Motor neuron (in vitro differentiated cells): ENCODE data around the gene ZNF350. TPM values are rescaled to one million over a fixed set of nuclear protein-coding genes. Genes with fewer than 3 reads are reported as not detected.
"Not testable (repeated sequence)": the region's sequence is repeated elsewhere in the genome, so short reads cannot be mapped to it uniquely, and the experiment has no call there.

Experiments used
- ATAC-seq, 8 experiments: fragments of 200-7000 bp; cut with Tn5 transposase; replicated peaks in 6 of 8; 2 replicates each; pipeline ENCODE4 v1.8.0; 2021; ENCODE audit warnings: mild to moderate bottlenecking in 8 of 8, moderate library complexity in 8 of 8
- H3K27ac ChIP-seq, 2 donors: fragments of 250-450 bp; sonication (Bioruptor Pico); 2 replicates each; pipeline ENCODE4 v1.9.0; 2021; ENCODE audit warnings: antibody characterized with exemption in 2 of 2, mild to moderate bottlenecking in 2 of 2, moderate library complexity in 1 of 2
- H3K4me1 ChIP-seq, 2 donors: fragments of 250-450 bp; sonication (Bioruptor Pico); replicated peaks in 1 of 2; 2 replicates each; pipeline ENCODE4 v1.6.1; 2021; ENCODE audit warnings: antibody characterized with exemption in 2 of 2, mild to moderate bottlenecking in 2 of 2, moderate library complexity in 1 of 2
- H3K4me3 ChIP-seq, 5 donors: fragments of 250-450 bp; sonication (Bioruptor Pico); 2 replicates each; pipeline ENCODE4 v1.9.0; 2021; ENCODE audit warnings: antibody characterized with exemption in 5 of 5, mild to moderate bottlenecking in 5 of 5, moderate library complexity in 4 of 5
- WGBS, 10 experiments: fragments of 450-650 bp; shearing (Covaris generic); methylation state at CpG; one replicate each; pipeline ENCODE4 v1.0.0; 2022; 5-methylcytosine and 5-hydroxymethylcytosine counted together
- in situ Hi-C, 9 experiments: fragments of 400-800 bp; cut with MboI; loops; one replicate each; pipeline ENCODE4 v1.15.0; 2021; ENCODE audit warnings: low sequenced_read_pairs in 9 of 9, low pct_unique_long_range_greater_than_20kb in 2 of 9; ENCODE audit not compliant: unreplicated experiment in 9 of 9
- total RNA-seq, 8 experiments: library from RNA; unstranded; fragments of 300-600 nt; gene quantifications; 2 replicates each; pipeline versions ENCODE4 v1.2.3 to v1.2.4, GENCODE V29; 2022

ZNF350 gene
- total RNA-seq, 8 experiments from 2014 or later = 2.8 to 18.3 (median 7.2) TPM

- Histone ChIP-seq H3K4me3 (no peak overlapping the region), H3K4me1 (no peaks in the 10 kb centered on the region), H3K27ac (no peak overlapping the region)
- in situ Hi-C loops = no loop called here
- no peak for ATAC-seq
- WGBS, 10 experiments = 61 to 100% (median 79%) methylated on average over 1 to 4 of the region's 4 CpGs
These were observed 26.8 kb downstream of the ZNF350 start for GRCh38 chr19:51959791-51960190.

DNA sequence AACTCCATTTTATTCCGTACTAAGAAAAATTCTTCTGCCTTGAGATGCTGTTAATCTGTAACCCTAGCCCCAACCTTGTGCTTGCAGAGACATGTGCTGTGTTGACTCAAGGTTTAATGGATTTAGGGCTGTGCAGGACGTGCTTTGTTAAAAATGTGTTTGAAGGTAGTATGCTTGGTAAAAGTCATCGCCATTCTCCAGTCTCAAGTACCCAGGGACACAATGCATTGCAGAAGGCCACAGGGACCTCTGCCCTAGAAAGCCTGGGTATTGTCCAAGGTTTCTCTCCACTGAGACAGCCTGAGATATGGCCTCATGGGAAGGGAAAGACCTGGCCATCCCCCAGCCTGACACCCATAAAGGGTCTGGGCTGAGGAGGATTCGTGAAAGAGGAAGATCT is 28.8 kb downstream of the ZNF350 start:
- 70 to 100% (median 73%) methylated on average over 1 to 3 of the region's 4 CpGs; no CpG with 5 or more reads in 6 of the 10 experiments for WGBS, 10 experiments
- ATAC-seq, in situ Hi-C loops, H3K4me3 ChIP-seq, H3K27ac ChIP-seq, H3K4me1 ChIP-seq: not testable (repeated sequence)

GRCh38 chr19:51948975-51949374 is 37.7 kb downstream of the ZNF350 start:
- H3K4me3 ChIP-seq = no peak overlapping the region
- ATAC-seq = no peak
- 0 to 100% (median 87%) methylated on average over 1 to 20 of the region's 25 CpGs; no CpG with 5 or more reads in 2 of the 10 experiments for WGBS, 10 experiments
- no peaks in the 10 kb centered on the region for H3K4me1 ChIP-seq
- no peak overlapping the region for H3K27ac ChIP-seq
- in situ Hi-C loops = no loop called here

- no peak for ATAC-seq
- Histone ChIP-seq H3K27ac (no peak overlapping the region), H3K4me1 (no peaks in the 10 kb centered on the region), H3K4me3 (no peak overlapping the region)
- WGBS, 10 experiments = 29 to 100% (median 90%) methylated on average over 1 of the region's 1 CpG; no CpG with 5 or more reads in 1 of the 10 experiments
- in situ Hi-C loops = no loop called here
These were observed 40.0 kb downstream of the ZNF350 start for GRCh38 chr19:51946602-51947001.

GRCh38 chr19:51944798-51945552 is 41.7 kb downstream of the ZNF350 start:
- no peak for ATAC-seq
- in situ Hi-C loops = no loop called here
- no peak overlapping the region for H3K4me3 ChIP-seq
- 73 to 100% (median 95%) methylated on average over 1 to 7 of the region's 7 CpGs for WGBS, 10 experiments
- no peak overlapping the region for H3K27ac ChIP-seq
- H3K4me1 ChIP-seq = no peaks in the 10 kb centered on the region

GRCh38 chr19:51938936-51939335 is 47.7 kb downstream of the ZNF350 start:
- WGBS, 10 experiments = 67 to 100% (median 87%) methylated on average over 1 to 2 of the region's 2 CpGs; no CpG with 5 or more reads in 2 of the 10 experiments
- no peak for ATAC-seq
- Histone ChIP-seq H3K27ac (no peak overlapping the region), H3K4me3 (no peak overlapping the region), H3K4me1 (no peaks in the 10 kb centered on the region)
- in situ Hi-C loops = no loop called here

- Histone ChIP-seq H3K4me1 (peaks cover 3 to 6% of the 10 kb centered on the region in 2 donors), H3K4me3 (no peak overlapping the region), H3K27ac (no peak overlapping the region)
- ATAC-seq = no peak
- 50 to 100% (median 88%) methylated on average over 1 to 8 of the region's 8 CpGs; no CpG with 5 or more reads in 1 of the 10 experiments for WGBS, 10 experiments
- in situ Hi-C loops = no loop called here
These were observed 54.7 kb downstream of the ZNF350 start for GRCh38 chr19:51931921-51932320.

- in situ Hi-C loops = no loop called here
- Histone ChIP-seq H3K4me3 (peak overlapping the region; percentile 68 to 96 (median 77)), H3K27ac (peak overlapping the region in 1 of 2 donors; percentile 89), H3K4me1 (peaks cover 3 to 6% of the 10 kb centered on the region in 2 donors)
- WGBS, 10 experiments = 0 to 80% (median 25%) methylated on average over 1 to 10 of the region's 13 CpGs; no CpG with 5 or more reads in 2 of the 10 experiments
- no peak for ATAC-seq
These were observed 58.8 kb downstream of the ZNF350 start for GRCh38 chr19:51927859-51928258.

DNA sequence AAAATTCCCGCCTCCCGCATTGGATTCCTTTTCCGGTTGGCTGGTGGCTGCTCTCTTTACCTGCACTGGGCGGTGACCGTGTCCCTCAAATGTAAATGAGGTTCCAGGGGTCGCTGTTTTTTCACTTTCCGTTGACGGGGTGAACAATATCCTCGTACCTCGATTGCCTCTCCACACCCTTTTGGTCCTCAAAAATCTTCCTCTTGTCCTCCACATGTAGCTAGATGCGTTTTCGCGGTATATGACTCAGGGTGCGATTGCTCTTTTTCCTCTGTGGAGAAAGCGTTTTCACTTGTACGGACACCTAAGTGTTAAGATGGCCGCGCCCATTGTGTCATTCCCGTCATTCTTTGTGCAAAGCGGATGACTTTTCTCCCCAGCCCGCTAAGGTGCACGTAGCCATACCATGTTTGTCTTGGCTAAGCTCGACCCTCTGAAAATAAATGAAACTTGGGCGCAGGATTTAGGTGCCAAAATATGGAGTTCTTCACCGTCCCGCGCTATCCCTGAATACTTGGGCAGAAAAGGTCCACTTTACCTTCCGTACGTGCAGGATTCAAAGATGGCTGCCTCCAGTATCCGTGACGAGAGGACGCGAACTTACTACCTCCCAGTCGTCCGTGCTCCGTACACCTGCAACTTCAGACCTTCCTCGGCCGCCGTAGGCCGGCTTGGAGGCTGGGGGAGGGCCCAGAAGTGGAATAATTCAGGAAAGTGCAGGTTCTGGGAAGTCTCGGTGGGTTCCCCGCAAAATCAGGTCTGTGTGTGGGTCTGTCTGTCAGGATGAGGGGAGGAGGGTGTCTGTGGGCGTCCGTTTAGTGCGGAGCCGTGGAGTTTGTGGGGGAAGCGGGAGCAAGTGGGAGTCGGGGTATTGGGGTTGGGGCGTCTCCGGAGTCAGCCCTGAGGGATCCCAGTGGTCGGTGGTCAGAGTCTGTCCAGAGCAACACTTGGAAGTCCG is 59.6 kb downstream of the ZNF350 start, which contains the start of gene ZNF613:
Gene ZNF613 (plus strand): TSS at position 689 of the 958 bp plus-strand sequence. CDS start 8,749 bp downstream, outside the sequence.
- peak within 1 kb of the TSS; percentile 89 to 97 for H3K27ac ChIP-seq
- WGBS, 10 experiments = 0 to 3% (median 0%) methylated on average over 1 to 29 of the region's 52 CpGs; no CpG with 5 or more reads in 1 of the 10 experiments
- in situ Hi-C loops = no loop called here
- peak; percentile 88 to 95 (median 90) for ATAC-seq
- peaks cover 3 to 6% of the 10 kb centered on the region in 2 donors for H3K4me1 ChIP-seq
- H3K4me3 ChIP-seq = peak within 1 kb of the TSS; percentile 68 to 96 (median 77)

GRCh38 chr19:51926426-51926783 is 60.2 kb downstream of the ZNF350 start:
- H3K27ac ChIP-seq = peak overlapping the region; percentile 89 to 97
- ATAC-seq = no peak
- in situ Hi-C loops = no loop called here
- H3K4me3 ChIP-seq = peak overlapping the region; percentile 68 to 96 (median 77)
- peaks cover 3 to 6% of the 10 kb centered on the region in 2 donors for H3K4me1 ChIP-seq
- 0 to 83% (median 30%) methylated on average over 1 to 10 of the region's 11 CpGs; no CpG with 5 or more reads in 2 of the 10 experiments for WGBS, 10 experiments

GRCh38 chr19:51921949-51922348 is 64.7 kb downstream of the ZNF350 start:
- Histone ChIP-seq H3K4me3 (no peak overlapping the region), H3K4me1 (no peaks in the 10 kb centered on the region), H3K27ac (no peak overlapping the region)
- no peak for ATAC-seq
- WGBS, 10 experiments = 0 to 93% (median 72%) methylated on average over 1 to 6 of the region's 8 CpGs; no CpG with 5 or more reads in 3 of the 10 experiments
- in situ Hi-C loops = no loop called here

GRCh38 chr19:51919606-51920005 is 67.0 kb downstream of the ZNF350 start:
- ATAC-seq = no peak
- 0 to 83% (median 62%) methylated on average over 1 to 3 of the region's 3 CpGs; no CpG with 5 or more reads in 6 of the 10 experiments for WGBS, 10 experiments

GRCh38 chr19:51916167-51916566 is 70.5 kb downstream of the ZNF350 start:
- in situ Hi-C loops = no loop called here

More at GRCh38 chr19:51919606-51920005, 67.0 kb downstream of the ZNF350 start:
- Histone ChIP-seq H3K4me1 (no peaks in the 10 kb centered on the region), H3K4me3 (no peak overlapping the region), H3K27ac (no peak overlapping the region)
- in situ Hi-C loops = no loop called here

More at GRCh38 chr19:51916167-51916566, 70.5 kb downstream of the ZNF350 start:
- no peak overlapping the region for H3K27ac ChIP-seq
- no peak for ATAC-seq
- no peaks in the 10 kb centered on the region for H3K4me1 ChIP-seq
- H3K4me3 ChIP-seq = no peak overlapping the region
- 0 to 70% (median 50%) methylated on average over 1 of the region's 1 CpG; no CpG with 5 or more reads in 3 of the 10 experiments for WGBS, 10 experiments
